Measurements from ENCODE around the gene DUSP3.

The DUSP3 gene

DNA sequence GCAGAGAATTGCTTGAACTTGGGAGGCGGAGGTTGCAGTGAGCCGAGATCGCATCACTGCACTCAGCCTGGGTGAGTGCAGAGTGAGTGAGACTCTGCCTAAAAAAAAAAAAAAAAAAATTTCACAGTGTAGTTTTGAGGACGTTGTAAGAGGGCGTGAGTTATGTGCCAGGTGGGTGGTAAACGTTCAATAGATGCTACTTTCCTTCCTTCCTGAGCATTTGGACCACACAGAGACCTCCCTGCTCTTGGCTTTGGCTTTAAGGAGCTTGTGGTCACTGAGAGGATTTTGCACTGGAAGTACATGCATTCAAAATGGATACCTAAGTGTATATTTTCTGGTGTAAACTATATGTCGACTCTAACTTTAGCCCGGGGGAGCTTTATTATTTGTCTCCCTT is 50.7 kb downstream of the DUSP3 start:
- no peak for DNase-seq (ENCODE audit: low read depth)

DNA sequence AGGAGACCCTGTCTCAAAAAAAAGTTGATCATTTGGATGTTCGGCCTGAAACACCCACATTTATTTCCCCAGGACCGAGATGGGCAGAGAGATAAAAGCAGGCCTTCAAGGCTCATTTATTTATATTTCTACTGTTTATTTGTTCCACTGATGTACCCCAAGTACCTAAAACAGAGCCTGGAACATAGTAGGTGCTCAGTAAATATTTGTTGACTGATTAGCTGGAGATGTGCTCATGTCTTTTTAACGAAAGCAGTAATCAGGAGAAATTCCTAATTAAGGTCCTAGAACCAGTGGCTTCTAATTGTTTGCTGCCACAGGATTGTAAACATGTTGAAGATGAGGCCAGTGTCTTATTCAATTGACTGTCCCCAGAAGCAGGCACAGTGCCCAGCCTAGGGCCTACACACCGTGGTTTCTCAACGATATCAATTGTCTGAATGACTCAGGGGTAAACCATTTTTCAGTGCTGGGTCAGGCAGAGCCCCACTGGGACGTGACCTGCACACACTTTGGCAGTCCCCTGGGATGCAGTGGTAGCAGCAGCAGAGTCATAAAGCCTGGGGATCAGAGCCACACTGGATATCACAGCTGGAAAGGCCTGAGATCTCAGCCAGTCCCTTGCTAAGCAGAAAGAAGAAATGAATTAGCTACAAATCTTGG is 54.9 kb downstream of the DUSP3 start:
- DNase-seq (ENCODE audit: low read depth), result no peak

DNA sequence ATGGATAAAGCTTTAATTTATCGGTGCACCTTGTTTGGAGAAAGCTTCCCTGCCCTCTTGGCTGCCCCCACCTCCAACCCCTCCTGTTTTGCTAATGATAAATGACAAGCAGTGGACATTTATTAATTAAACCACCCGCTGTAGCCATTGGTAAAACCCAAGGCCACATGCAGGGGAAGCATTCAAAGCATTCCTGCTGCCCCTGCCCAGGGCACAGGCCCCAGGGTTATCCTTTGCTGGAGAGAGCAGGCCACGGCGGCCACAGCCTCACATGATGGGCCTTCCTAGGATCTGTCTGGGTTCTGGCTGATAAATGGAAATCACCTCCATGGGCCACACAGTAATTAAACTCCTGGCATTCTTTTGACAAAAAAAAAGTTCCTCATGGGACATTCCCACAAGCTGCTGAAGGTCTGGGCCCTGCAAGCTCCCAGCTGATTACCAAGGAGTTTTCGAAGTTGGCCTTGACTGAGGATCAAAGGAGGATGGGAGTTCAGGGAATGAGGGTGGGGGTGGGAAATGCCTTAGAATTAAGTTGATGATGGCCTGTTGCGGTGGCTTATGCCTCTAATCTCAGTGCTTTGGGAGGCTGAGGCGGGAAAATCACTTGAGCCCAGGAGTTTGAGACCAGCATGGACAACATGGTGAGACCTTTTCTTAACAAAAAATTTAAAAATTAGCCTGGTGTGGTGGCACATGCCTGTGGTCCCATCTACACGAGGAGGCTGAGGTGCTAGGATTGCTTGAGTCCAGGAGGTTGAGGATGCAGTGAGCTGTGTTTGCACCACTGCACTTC is 55.7 kb downstream of the DUSP3 start:
- DNase-seq (ENCODE audit: low read depth), result no peak

DNA sequence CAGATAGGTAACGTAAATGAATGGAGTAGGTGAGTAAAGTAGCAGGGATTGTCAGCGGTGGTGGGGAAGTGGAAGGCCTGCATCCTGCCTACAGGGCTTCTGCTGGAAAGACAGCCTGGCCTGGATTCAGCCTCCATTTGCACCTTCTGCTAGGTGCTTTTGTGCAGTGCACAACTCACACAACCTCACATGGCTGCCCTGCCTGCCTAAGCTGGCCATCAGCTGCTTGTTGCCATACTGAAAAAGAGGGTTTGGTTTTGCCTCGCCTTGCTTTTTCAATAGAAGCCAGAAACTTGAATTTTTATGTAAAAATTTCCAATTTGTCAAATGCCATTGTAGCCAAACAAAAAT is 56.5 kb downstream of the DUSP3 start:
- no peak for DNase-seq (ENCODE audit: low read depth)

DNA sequence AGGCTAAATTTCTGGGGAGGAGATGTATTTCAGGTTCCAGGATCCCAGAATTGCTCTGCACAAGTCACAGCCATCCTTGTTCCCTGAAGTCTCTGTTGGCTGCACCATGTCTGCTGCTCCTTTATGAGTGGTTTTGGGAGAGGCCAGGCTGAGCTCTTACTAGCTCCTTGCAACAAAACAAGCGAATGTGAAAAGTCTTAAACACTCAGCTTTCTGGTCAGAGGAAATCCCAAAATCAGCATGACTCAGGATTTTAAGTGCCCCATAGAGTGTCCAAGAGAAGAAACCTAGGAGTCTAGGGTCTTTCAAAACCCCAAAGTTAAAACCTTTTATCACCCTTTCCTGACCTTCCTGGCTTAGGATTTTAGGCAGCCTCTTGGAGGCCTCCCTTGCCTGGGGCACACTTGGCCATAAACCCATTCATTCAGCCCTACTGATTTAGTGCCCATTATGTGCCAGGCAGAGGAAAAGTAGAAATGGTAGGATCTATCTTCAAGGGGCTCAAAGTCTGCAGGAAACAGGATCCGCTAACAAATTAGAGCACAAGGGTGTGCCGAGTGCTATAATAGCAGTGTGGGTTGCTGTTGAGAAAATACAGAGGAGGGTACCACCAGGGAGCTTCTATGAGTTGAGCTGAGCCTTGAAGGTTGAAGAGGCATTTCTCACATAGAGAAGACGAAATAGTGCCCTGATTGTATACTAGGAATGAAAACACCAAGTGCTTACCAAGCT is 57.1 kb downstream of the DUSP3 start:
- DNase-seq (ENCODE audit: low read depth), result no peak

DNA sequence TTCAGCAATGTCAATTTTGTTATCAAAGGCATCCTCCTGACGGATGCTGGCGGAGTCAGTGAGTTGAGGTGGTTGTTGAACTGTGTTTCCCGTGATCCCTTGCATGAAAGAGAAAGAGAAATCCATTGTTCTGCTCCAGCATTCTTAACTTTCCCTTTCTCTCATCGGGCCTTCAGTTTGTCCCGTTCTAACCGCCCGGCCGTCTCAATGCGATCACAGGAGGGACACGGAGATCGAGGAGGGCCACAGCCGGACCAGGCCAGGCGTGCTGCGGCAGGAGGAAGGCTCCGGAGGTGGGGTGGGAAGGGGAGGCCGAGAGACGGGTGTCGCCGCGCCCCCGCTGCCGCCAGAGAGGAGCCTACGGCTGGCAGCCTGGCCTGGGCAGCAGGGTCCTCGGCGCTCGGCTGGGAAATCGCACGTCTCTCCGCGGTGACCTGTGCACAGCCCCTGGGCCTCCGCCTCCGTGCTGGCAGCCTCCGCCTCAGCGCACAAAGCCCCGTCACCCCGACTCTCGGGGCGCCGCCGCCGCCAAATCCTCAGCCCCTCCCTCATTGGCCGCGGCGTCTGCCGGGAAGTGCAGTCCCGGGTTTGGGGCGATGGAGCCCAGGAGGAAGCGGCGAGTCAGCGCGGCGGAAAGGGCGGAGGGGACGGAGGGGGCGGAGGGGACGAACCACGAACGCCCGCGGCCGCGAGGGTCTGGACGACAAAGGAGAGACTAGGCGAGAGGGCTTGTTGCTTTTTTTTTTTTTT is 58.3 kb downstream of the DUSP3 start:
- no peak for DNase-seq (ENCODE audit: low read depth)

DNA sequence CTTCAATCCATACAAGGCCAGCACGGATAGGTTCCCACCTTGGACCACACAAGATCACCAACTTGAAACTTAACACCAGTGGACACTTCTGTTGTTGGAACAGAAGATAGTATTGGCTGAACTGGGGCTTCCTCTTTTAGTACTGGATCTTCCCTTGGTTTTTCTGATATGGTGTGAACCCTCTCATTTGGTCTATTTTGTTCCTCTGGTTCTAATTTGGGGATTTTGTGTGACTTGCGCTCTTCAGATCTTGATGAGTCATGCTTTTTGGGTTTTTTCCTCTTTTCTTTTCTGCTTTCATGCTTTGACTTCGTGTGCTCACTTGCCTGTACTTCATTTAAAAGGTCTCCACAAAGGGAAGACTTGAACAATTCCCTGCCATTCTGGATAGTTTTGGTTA is 59.2 kb downstream of the DUSP3 start:
- no peak for DNase-seq (ENCODE audit: low read depth)

DNA sequence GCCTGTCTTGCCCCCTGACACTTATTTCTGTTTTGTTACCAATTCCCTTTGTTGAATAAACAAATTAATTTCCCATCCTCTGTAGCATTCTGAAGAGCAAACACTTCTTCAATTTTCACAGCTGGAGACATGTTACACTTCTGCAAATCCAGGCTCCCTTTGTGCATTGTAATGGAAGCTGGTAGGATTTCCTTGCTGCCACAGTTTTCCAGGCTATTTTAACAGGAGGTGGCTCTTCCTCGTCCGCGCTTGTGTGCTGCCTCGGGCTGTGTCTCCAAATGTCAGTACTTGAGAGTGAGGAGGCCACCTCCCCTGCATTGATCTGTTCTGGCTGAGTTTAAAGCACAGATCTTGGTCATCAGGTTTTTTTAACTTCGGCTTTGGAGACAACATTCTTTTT is 60.2 kb downstream of the DUSP3 start:
- no peak for DNase-seq (ENCODE audit: low read depth)

DNA sequence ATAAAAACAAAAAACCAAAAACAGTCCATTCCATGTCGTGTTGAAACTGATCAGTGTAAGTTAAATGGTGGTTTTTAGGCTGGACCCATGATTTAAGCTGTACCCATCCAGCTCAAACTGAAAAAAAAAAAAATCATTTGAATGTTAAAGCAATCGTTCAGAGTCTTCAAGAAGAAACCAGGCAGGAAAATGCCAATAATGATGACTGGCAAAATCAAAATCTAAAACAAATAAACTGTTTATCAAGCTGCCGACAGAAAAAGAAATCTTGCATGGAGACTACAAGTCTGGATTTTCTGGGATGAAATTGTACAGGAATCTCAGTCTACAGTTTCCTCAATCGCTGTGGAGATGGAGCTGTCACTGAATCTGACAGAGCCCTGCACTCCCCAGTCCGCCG is 60.9 kb downstream of the DUSP3 start:
- DNase-seq (ENCODE audit: low read depth), result no peak

Measured in non-pigmented ciliary epithelial cell (primary cell).